Islet of Langerhans (tissue), 1 donor: Measurements from ENCODE around the gene DLK1.

Experiments used
- FAIRE-seq: peaks from one replicate; lab custom pipeline; 2011; peaks lifted over from hg19 to GRCh38; lab: Jason Lieb, UNC

Gene DLK1

DNA sequence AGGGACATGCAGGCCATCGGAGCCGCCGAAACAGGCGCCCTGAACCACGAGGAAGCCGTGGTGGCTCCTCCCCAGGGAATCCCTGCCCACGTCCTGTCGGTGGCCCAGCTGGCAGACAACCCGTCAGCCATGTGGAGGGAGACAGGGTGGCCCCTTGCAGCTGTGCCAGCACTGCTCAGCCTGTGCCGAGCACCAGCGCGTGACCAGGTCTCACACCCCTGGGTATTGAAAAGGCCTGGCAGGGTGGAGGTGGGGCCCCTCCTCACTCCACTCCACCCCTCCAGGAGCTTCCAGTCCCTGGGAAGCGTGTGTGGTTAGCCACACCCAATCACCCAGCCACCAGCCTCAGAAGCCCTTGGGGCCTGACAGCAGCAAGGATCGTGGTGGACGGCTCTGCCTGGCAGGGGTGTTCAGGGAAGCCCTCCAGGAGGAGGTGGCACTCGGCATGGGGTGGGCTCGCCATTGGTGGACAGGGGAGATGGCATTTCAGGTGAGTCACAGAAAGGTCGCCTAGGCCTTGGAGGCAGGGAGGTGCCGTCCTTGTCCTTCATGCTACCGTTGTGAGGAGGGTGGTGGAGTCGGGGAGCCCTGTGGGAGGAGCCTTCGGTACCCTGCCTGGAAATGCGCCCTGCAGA lies 12.3 kb upstream of the DLK1 start:
- no peak for FAIRE-seq

DNA sequence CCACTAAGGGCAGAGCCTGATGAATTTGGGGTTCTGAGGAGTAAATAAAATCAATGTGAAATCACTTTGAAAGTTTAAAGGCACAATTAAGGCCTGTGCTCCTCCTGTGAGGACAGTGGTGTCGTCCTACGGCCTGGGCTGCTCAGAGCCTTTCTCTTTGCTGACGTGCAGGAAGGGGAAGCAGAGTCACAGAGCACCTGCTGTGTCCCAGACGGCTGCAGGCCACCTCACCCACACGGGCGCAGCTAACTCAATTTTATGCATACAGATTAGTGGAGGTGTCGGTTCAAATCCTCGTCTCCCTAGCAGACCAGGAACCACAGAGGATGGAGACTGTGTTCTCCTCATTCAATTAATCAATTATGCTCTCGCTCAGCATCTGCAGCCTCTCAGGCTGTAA lies 11.4 kb upstream of the DLK1 start:
- FAIRE-seq: no peak

DNA sequence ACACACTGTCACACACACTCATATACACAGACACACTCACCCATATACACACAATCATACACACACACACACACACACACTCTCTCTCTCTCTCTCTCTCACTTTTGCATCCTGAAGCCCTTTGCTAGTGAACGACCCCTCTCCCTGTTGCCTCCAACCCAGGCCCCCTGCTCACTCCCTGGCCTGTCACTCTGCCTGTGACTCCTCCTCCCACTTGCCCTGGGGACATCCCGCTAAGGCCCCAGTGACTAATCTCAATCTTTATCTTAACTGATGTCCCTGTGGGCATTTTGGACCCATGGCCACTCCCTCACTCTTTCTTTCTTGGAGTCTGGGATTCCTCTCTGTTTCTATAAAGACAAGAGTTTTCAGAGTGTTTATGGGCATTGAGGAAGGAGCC lies 10.9 kb upstream of the DLK1 start:
- no peak for FAIRE-seq

DNA sequence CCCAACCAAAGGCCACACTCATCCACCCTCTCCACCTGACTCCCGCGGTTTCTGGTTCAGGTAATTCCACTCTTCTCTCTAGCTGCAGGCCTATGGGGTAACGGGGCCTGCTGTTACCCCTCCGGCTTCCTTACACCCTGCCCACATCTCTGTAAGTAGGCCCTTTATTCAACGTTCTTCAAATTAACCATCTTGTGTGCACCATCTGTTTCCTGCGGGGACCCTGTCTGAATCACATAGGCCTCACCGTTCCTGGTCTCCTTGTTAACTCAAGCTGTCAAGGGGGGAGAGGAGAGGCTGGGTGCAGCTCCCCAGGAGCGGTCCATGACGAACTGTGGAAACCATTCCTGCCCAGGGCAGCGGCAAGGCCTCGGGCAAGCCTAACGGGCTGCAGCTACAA lies 9.3 kb upstream of the DLK1 start:
- FAIRE-seq: no peak

DNA sequence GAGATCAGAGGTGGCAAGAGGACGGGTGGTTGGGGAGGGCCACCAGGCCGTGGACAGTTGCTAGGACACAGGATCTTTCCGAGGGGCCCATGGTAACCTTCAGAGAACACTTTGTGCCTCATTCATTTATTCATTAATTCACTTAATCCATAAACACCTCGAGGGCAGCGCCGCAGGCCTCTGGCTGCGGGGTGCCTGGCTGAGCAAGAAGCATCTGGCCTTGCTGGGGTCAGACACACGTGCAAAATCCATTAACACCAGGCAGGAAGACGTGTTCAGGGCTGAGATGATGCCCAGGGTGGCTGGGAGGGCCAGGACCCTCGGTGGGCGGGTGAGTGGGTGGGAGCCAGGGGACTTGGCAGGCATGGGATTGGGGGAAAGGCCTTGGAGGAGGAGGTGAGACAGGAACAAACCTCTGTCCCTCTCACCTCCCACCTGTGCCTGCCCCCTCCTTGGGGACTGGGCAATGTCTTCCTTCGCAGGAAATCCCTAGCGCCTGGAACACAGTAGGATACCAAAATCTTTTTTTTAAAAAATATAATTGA lies 6.6 kb upstream of the DLK1 start:
- FAIRE-seq: no peak

DNA sequence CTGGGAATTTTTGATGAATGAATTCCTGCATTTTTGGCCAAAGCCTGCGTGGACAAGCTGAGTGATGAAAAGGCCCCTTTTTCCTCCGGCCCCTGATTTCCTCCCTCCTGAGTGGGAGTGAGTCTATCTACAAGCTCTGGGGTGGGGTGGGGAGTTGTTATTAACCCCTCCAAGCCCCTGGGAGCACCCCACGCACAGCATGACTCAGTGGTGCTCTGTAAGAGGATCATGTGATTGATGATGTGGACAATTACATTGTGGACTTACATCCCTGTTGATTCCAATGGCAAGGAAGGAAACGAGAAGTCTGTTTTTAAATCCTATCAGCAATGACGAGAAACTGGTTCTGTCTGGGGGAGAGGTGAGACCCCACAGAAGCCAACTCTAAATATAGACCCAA lies 5.1 kb upstream of the DLK1 start:
- no peak for FAIRE-seq

DNA sequence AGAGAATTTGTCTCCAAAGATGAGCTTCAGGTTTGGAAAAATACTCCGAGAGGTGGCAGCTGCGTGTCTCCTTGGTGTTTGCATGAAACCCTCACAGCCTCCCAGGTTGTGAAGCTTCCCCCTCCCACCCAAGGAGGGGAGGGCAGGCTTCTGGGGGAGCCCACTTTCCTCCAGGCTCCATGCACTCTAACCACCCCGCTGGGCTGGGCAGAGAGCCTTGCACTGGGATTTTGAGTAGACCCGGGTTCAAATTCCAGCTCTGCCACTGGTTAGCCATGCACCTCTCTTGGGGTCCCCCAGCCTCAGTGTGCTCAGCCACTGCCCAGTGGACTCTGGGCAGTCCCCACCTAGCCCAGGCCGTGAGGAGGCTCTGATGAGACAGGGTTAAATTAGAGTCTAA lies 4.3 kb upstream of the DLK1 start:
- no peak for FAIRE-seq

DNA sequence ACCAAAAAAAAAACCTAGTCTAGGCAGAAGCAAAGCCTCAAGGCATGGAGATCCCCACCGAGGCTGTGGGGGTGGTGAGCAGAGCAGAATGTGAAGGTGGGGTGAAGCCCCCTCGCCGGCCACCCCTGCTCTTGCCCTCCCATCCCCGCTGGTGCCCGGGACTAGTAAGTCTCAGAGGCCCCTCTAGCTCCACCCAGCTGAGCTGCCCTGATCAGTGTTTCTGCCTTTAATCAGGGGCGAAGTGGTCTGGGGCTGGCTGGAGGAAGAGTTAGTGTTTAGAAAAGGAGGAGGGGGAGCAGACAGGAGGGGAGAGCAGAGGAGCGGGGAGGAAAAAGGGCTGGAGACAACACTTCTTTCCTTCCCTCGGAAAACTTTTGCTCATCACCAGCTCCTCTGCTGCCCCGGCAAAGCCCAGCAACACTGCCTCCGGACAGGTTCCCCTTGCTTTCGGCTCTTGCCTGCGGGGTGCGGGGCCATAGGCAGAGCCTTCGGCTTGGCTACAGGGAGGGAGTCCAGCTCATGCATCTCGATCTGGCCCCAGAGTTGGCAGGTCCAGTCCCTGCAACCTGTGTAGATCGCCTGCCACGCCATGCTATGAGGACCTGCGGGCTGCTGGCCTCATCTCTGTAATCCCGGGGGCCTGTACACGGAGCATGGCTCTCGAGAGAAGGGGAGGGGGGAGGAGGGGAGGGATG lies 3.4 kb upstream of the DLK1 start:
- FAIRE-seq: no peak

DNA sequence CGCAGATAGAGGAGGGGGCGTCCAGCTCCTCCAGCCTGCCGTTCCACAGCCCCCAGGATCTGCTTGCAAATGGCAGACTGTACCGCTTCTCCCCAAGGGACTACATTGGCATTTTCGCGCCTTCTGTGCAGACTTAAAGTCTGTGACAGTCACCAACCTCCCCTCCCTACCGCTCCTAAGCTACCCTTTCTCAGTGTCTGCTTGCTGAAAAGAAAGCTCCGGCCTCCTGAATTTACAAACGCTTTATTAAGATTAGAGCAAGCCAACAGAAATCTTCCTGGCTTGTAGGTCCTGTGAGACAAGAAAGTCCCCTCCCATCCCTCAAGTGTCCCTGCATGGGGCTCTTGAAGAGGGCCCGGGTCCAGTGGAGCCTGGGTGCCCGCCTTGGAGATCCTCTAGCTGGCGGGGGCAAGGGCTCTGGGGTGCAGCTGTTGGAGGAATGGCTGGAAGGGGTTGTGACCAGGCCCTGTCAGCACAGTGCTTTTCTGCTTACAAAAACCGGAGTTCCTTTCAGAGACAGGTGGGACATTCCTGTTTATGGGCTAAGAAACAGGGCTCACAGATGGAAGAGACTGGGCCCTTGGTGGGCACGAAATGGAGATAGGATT lies 2.8 kb upstream of the DLK1 start:
- FAIRE-seq: no peak

DNA sequence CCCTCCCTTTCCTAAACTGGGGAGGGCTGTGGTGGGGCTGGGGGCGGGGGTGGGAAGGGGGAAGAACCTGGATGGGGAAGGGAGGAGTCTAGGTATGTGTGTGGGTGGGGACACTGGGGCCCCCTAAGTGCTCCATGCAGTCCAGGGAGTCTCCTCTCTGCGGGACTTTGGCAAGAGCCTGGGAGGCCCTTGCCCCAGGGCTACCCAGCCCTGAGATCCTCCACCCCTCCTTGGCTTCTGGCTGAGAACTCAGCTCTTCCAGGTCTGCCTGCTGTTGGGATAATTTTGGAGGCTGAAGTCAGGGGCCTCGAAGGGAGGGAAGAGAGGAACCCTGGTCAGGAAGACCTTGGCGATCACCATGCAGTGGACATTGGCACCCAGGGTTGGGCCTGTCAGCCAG lies 2.2 kb upstream of the DLK1 start:
- FAIRE-seq: no peak

DNA sequence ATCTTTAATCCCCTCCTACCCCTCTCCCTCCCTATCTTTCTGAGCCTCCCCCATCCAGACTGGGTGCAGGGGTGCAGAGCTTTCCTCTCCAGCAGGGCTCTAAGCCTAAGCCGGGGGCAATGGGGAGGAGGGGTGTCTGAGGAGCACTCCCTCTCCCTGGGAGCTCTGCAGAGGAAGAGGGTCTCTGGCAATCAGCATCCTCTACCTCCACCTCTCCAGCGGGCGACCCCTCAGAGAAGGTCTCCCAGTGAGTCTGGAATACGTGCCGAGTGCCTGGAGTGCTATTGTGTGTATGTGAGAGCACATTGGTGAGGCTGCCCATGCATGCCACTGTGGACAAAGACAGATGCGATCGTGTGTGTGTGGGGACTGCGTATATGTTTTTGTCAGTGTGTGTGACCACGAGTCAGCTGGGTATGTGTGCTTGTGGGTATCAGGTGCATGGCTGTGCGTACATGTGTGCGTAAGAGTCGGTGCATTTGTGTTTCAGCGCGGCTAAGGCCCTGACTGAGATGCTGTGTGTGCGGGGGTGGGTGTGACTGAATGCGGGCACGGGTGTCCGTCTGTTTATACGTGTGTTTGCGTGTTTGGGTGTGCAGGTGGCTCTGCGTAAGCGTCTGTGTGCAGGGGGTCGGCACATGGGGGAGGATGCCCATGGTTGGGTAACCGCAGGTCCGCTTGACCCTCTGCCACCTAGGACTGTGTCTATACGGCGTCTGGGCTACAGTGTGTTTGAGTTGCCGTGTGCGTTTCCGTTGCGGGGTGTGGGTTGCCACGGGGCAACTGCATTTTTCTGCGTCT lies 905 bp upstream of the DLK1 start:
- no peak for FAIRE-seq

DNA sequence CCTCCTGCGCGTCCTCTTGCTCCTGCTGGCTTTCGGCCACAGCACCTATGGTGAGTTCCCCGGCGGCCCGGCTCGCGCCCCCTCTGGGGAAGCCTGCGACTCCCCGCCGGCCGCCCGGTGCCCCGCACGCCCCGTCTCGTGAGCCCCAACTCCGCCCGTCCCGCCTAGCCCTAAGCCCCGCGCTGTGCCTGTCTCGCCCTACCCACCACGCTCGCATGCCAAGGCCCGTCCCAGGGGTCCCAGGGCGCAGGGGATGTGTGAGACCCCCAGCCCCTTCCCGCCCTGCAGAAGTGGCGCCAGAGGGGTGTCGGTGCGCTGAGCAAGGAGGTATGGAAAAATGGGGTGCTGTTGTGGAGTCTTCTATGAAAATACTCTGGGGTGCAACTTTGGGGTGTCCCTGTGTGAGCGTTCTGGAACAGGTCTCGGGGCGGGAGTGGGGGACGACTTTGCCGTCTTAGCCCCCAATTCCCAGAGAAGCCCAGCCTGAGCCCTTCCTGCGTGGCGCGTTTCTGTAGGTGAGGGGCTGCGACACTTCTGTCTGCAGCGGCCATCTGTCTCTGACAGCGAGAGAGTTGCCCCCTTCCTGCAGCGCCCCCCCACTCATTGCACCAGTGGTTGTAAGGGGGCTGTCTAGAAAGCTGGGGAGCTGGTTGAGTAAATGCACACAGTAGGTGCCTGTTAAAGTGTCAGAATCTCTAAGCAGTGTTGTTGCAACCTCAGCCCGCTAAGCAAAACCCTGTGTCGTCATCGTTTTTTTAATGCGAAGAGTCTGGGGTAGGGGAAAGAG lies 587 bp downstream of the DLK1 start:
- no peak for FAIRE-seq

DNA sequence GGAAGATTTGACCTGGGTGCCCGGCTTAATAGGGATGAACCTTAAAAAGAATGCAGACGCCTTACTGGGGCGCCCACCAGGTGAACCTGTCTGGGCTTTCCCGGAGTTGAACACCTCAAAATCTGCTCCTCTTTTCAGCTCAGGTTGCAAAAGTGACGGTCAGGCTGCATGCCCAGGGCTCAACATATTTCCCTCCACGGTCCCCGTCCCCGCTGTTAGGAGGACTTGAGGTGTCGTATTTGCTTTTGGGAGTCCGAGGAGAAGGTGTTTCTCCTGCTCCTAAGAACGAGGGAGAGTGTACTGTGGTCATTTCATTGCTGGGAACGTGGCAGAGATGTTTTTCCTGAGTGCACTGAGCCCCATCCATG lies 1.2 kb downstream of the DLK1 start:
- FAIRE-seq: no peak

DNA sequence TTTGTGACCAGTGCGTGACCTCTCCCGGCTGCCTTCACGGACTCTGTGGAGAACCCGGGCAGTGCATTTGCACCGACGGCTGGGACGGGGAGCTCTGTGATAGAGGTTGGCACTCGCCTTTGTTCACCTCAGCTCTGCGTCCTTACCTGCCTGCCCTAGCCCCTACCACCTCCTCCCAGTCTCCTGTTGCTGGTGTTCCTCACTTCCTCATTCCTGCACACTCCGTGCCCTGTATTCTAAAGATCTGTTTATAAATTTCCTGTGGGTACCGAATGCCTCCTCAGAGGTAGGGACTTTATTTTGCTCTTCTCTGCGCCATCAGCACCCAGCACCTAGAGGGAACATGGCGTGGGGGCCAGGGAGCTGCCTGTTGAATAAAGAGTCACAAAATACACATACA lies 2.3 kb downstream of the DLK1 start:
- no peak for FAIRE-seq

DNA sequence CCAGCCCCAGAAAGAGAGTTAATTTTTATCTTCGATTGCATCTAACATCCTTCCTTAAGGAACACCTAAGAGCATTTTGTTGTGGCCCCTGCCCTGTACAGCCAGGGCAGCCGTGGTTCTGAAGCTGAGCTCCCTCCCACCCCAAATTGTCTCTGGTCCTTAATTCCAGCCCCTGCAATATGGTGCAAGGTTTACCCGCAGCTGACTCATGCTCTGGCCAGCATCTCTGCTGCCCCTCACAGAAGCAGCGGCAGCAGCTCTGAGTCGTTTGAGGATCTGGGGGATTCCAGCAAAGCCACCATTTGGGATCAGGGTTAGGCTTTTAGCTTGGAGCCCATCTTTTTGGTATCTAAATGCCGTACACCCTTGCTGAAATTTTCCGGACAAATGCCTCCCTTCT lies 3.3 kb downstream of the DLK1 start:
- FAIRE-seq: no peak

DNA sequence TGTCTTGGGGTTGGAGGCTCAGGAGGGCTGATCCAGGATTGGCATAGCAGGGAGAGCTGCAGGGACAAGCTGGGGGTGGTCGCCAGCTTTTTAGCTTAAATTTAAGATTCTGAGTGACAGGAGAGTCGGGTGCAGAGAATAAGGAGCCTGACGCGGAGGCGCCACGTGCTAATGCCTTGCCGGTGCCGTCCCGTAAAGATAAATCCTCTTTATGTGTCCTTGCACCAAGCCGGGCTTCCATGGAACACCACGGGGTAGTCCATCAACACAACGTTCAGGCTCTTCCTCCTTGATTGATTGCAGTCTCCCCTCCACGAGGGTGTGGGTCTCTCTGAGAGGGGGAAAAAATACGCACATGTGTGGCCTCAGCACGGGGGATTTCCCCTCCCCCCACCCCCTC lies 3.9 kb downstream of the DLK1 start:
- no peak for FAIRE-seq

DNA sequence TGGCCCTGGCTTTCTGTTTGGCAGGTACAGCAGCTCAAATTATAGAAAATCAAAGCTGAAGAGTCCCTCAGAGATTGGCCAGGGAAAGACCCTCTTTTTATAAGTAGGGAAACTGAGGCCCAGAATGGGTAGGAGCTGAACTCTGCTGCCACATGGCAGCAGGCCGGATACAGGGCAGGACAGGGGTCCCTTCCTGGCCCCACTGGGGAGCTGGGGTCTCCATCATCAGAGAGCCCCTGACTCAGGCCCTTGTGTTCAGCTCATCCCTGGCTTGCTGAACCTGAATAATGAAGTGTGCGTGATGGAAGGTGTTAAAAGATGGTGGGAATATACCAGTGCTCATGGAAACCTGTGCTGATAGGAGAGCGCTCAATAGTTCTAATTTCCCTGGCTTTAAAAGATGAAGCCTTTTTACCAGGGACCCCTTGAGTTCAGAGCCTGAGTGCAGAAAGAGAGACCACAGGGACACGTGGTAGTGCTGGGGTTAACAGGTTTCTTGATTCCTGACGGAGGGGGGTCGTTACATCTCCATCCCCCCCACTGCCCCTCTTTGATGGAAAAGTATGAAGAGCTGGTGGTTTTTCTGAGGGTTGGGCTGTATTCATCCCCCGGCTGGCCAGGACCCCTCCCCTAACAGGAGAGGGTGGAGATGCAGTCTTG lies 4.4 kb downstream of the DLK1 start:
- no peak for FAIRE-seq

DNA sequence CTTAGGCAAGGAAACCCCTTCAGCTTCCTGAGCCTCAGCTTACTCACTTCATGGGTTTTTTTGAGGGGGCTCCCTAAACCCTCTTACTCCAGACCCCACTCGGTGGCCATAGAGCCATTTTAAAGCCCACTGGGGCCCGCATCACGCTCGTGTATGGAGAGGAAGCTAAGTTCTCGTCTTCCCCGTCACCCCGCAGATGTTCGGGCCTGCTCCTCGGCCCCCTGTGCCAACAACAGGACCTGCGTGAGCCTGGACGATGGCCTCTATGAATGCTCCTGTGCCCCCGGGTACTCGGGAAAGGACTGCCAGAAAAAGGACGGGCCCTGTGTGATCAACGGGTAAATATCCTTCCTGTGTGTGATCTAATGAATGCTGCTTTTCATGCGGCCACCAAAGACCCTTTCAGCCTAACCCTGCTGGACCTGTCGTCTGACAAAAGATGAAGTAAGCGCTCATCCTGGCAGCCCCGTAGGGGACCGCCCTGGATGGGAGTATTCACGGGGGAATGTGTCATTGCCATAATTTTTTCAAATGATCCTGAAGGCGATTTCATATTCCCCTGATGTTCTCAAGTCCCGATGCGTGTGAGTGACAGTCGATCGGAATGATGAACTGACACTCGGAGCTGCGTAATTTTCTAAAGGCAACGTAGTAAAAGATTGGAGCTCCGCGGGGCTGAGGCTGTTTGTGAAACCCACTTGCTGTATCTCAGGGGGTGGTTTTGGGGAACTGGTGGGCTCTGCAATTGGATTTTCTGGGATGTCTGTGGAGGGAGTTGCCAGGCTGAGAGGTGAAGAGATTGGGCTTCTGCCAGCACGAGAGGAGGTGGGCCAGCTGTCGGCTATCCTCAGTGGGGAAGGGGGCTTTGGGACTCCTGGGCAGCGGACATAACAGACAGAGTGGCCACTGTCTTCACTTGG lies 5.4 kb downstream of the DLK1 start:
- FAIRE-seq: no peak

DNA sequence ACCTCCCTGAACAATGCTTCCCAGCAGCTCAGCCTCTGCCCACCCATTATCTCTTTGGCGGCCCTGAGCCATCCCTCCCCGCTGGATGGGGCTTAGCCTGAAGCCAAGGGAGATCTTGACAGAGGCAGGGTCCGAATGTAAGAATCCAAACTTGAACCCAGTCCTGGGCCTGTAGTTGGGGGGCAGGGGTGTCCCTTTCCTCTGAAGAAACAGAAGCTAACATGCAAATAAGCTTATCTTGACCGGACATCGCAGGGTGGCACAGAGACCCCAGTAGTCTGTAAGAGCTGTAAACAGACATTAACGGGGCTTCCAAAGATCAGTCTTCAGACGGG lies 6.0 kb downstream of the DLK1 start:
- no peak for FAIRE-seq

DNA sequence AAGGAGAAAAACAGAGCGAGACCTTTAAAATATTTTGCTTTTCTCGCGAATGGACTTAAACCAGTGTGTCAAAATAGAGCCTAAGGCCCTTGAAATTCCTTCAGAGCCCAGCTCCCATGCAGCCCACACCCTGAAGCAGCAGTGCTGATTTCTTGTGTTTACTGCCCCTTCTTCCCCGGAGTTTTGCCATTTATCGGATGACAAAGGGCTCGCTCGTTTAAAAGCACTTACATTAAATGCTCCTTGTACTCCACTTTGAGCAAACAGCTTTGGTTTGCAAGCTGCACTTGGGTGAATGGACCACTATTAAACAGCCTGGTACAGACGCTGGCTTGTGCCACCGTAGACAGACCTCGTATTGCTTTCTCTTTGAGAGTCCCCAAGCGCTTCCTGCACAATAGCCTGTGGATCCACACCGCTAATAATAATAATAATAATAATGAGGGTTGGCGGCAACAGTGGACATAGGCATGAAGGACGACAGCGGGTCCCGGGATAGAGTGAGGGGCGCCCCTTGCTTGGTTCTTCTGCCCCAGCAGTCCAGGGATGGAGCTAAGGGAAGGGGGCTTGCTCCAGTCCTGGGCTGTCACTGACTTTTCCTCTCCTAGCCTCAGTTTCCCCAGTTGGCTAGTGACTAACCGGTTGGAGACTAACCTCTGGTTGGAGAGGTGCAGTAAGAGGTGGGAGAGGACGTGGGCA lies 6.6 kb downstream of the DLK1 start:
- no peak for FAIRE-seq
